Measurements from ENCODE around the gene EVA1C.

Gene EVA1C

DNA sequence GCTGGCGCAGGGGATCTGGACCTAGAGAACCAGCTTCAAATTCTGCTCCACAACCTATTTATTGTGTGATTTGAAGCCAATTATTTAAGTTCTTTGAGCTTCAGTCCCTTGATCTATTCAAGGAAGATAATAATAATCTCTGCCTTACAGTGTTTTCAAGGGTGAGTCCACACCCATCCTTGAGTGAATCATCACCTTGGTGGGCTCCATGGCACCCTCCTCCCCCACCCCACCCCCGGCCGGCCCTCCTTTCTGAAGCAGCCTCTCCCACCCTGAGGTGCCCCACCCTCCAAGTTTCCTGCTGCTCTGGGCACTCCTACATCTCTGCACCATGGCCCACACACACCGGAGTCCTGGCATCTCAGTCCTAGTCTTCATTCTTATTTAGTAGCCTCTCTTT lies 134.5 kb downstream of the EVA1C start:
- Histone ChIP-seq H3K9ac (ENCODE audit: insufficient read length, low read depth) (no peak overlapping the region), H3K9me3 (ENCODE audit: insufficient read depth, low read length) (no peaks in the 10 kb centered on the region), H3K4me3 (ENCODE audit: insufficient read length, low read depth) (no peak overlapping the region), H3K4me1 (ENCODE audit: insufficient read depth, insufficient read length) (no peaks in the 10 kb centered on the region), H3K27me3 (ENCODE audit: insufficient read depth, insufficient read length) (no peaks in the 10 kb centered on the region), H3K36me3 (ENCODE audit: insufficient read depth, insufficient read length, low read length) (no peaks in the 10 kb centered on the region)
- TF ChIP-seq SUZ12 (IDR thresholded peaks at IDR 0.05; ENCODE audit: extremely low read depth, insufficient read depth, insufficient read length) (no peak), YY1 (IDR thresholded peaks at IDR 0.05; ENCODE audit: insufficient read depth, insufficient read length) (no peak), ZNF274 (IDR thresholded peaks at IDR 0.05; ENCODE audit: low read depth, low read length) (no peak)
- DNase-seq (ENCODE audit: low read depth, low spot score): no peak

DNA sequence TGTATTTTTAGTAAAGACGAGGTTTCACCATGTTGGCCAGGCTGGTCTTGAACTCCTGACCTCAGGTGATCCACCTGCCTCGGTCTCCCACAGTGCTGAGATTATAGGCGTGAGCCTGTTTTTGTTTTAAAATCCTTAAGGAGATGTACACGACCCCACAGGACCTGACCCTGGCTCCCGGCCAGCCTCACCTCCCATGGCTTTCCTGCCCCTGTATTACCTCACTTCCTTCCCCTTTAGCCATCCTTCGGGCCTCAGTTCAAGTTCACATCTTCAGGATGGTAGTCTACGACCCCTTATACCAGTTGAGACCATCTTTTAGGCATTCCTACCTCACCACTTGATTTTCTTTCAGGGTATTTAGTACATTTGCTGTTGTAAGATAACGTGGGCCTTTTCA lies 136.5 kb downstream of the EVA1C start:
- TF ChIP-seq SUZ12 (IDR thresholded peaks at IDR 0.05; ENCODE audit: extremely low read depth, insufficient read depth, insufficient read length) (no peak), ZNF274 (IDR thresholded peaks at IDR 0.05; ENCODE audit: low read depth, low read length) (no peak), YY1 (IDR thresholded peaks at IDR 0.05; ENCODE audit: insufficient read depth, insufficient read length) (no peak)
- Histone ChIP-seq H3K9ac (ENCODE audit: insufficient read length, low read depth) (no peak overlapping the region), H3K4me3 (ENCODE audit: insufficient read length, low read depth) (no peak overlapping the region), H3K9me3 (ENCODE audit: insufficient read depth, low read length) (no peaks in the 10 kb centered on the region), H3K27me3 (ENCODE audit: insufficient read depth, insufficient read length) (no peaks in the 10 kb centered on the region), H3K36me3 (ENCODE audit: insufficient read depth, insufficient read length, low read length) (no peaks in the 10 kb centered on the region), H3K4me1 (ENCODE audit: insufficient read depth, insufficient read length) (no peaks in the 10 kb centered on the region)
- DNase-seq (ENCODE audit: low read depth, low spot score): no peak

DNA sequence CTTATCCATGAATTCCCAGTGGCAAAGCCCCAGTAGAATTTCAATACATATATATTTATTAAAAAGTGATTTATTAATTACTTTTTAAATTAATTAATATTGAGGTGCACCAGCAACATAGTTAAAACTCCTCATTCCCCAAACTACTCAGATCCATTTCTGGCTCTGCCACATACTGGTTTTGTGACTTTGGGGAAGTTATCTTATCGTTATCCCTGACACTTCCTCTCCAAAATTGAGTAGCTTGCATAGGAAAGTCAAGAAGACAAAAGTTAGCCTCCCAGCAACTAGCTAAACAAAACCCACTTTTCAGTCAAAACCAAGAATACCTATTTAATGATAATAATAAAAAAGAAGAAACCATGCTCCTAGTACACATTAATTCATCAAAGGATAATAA lies 136.9 kb downstream of the EVA1C start:
- TF ChIP-seq ZNF274 (IDR thresholded peaks at IDR 0.05; ENCODE audit: low read depth, low read length): no peak

DNA sequence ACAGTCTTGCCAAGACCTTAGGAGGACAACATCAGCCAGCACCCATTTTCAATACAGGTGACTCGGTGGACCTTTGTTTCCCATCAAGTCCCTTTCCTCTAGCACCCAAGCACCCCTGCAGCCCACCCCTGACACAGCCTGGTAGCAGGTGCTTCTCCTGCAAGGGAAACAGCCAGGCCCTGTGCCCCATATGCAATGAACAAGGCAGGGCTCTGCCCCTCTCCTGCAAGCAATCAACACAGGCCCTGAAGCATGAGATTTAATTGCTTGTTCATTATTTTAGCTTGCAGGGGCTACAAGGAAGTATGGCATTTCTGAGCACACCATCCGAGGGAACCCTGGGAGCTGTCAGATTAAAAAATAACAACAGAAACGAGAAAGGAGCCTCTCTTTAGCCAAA lies 137.4 kb downstream of the EVA1C start:
- DNase-seq (ENCODE audit: low read depth, low spot score): no peak
- Histone ChIP-seq H3K4me3 (ENCODE audit: insufficient read length, low read depth) (no peak overlapping the region), H3K9me3 (ENCODE audit: insufficient read depth, low read length) (no peaks in the 10 kb centered on the region), H3K9ac (ENCODE audit: insufficient read length, low read depth) (no peak overlapping the region), H3K27me3 (ENCODE audit: insufficient read depth, insufficient read length) (no peaks in the 10 kb centered on the region), H3K36me3 (ENCODE audit: insufficient read depth, insufficient read length, low read length) (no peaks in the 10 kb centered on the region), H3K4me1 (ENCODE audit: insufficient read depth, insufficient read length) (no peaks in the 10 kb centered on the region)
- no peak for TF ChIP-seq YY1 (IDR thresholded peaks at IDR 0.05; ENCODE audit: insufficient read depth, insufficient read length)
- no peak for TF ChIP-seq ZNF274 (IDR thresholded peaks at IDR 0.05; ENCODE audit: low read depth, low read length)
- TF ChIP-seq SUZ12 (IDR thresholded peaks at IDR 0.05; ENCODE audit: extremely low read depth, insufficient read depth, insufficient read length): no peak

More for the DNA sequence above, 136.9 kb downstream of the EVA1C start:
- no peaks in the 10 kb centered on the region for H3K4me1 ChIP-seq (ENCODE audit: insufficient read depth, insufficient read length)
- DNase-seq (ENCODE audit: low read depth, low spot score): no peak
- H3K9me3 ChIP-seq (ENCODE audit: insufficient read depth, low read length): no peaks in the 10 kb centered on the region
- no peak overlapping the region for H3K4me3 ChIP-seq (ENCODE audit: insufficient read length, low read depth)
- no peaks in the 10 kb centered on the region for H3K36me3 ChIP-seq (ENCODE audit: insufficient read depth, insufficient read length, low read length)
- H3K27me3 ChIP-seq (ENCODE audit: insufficient read depth, insufficient read length): no peaks in the 10 kb centered on the region
- H3K9ac ChIP-seq (ENCODE audit: insufficient read length, low read depth): no peak overlapping the region

DNA sequence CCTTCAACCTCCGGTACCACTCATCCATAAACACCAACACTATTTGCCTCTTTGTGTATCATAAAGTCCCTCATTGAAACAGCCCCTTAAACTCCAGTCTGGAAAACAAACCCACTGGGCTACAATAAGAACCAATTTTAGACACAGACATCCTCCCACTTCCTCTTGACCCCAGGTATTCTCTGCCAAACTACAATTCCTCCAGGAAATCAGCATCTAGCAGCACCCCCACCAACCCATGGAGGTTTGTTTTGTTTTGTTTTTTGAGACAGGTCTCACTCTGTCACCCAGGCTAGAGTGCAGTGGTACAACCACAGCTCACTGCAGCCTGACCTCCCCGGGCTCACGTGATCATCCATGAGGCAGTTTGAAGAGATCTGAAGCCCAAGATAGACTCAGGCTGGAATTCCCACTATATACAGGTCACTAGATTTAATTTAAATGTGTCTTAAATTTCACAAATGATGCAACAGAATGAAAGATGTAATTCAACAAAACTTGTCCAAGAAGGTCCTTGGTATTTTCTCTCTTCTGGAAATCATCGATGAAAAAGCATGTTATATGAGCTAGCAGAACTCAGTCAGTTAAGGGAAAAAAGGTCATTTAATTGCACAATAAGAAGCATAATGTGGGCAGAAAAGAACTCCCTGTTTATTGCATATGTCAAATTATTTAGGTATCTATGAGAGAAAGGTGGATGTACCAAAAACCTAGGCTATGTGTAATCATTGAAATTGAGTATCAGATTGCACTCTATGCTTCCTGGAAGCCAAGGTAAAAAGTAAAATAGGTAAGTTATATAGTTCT lies 142.5 kb downstream of the EVA1C start:
- H3K36me3 ChIP-seq (ENCODE audit: insufficient read depth, insufficient read length, low read length): no peaks in the 10 kb centered on the region
- H3K4me1 ChIP-seq (ENCODE audit: insufficient read depth, insufficient read length): no peaks in the 10 kb centered on the region
- no peaks in the 10 kb centered on the region for H3K27me3 ChIP-seq (ENCODE audit: insufficient read depth, insufficient read length)
- no peak overlapping the region for H3K9ac ChIP-seq (ENCODE audit: insufficient read length, low read depth)
- DNase-seq (ENCODE audit: low read depth, low spot score): no peak
- H3K4me3 ChIP-seq (ENCODE audit: insufficient read length, low read depth): no peak overlapping the region
- TF ChIP-seq ZNF274 (IDR thresholded peaks at IDR 0.05; ENCODE audit: low read depth, low read length) (no peak), YY1 (IDR thresholded peaks at IDR 0.05; ENCODE audit: insufficient read depth, insufficient read length) (no peak), SUZ12 (IDR thresholded peaks at IDR 0.05; ENCODE audit: extremely low read depth, insufficient read depth, insufficient read length) (no peak)
- no peaks in the 10 kb centered on the region for H3K9me3 ChIP-seq (ENCODE audit: insufficient read depth, low read length)

DNA sequence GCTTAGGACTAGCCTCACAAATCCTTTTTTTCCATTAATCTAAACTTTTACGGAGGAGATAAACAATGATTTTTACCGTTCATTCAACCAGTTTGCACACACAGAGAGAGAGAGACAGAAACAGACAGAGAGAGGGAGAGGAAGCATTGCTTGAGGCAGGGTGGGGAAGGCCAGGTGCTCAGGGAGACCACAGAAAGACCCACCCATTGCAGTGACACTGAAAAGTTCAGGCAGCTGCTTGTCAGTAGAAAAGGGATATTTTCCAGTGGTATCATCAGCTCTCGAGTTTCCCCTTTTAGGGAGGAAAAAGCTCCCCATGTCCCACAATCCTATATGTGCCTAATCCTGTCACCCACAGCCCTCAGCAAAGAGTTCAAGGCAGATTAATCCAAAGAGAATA lies 145.6 kb downstream of the EVA1C start:
- H3K9ac ChIP-seq (ENCODE audit: insufficient read length, low read depth): no peak overlapping the region
- no peak overlapping the region for H3K4me3 ChIP-seq (ENCODE audit: insufficient read length, low read depth)
- H3K27me3 ChIP-seq (ENCODE audit: insufficient read depth, insufficient read length): no peaks in the 10 kb centered on the region
- H3K4me1 ChIP-seq (ENCODE audit: insufficient read depth, insufficient read length): no peaks in the 10 kb centered on the region
- no peak for DNase-seq (ENCODE audit: low read depth, low spot score)
- H3K9me3 ChIP-seq (ENCODE audit: insufficient read depth, low read length): no peaks in the 10 kb centered on the region
- TF ChIP-seq ZNF274 (IDR thresholded peaks at IDR 0.05; ENCODE audit: low read depth, low read length) (no peak), YY1 (IDR thresholded peaks at IDR 0.05; ENCODE audit: insufficient read depth, insufficient read length) (no peak), SUZ12 (IDR thresholded peaks at IDR 0.05; ENCODE audit: extremely low read depth, insufficient read depth, insufficient read length) (no peak)
- H3K36me3 ChIP-seq (ENCODE audit: insufficient read depth, insufficient read length, low read length): no peaks in the 10 kb centered on the region

DNA sequence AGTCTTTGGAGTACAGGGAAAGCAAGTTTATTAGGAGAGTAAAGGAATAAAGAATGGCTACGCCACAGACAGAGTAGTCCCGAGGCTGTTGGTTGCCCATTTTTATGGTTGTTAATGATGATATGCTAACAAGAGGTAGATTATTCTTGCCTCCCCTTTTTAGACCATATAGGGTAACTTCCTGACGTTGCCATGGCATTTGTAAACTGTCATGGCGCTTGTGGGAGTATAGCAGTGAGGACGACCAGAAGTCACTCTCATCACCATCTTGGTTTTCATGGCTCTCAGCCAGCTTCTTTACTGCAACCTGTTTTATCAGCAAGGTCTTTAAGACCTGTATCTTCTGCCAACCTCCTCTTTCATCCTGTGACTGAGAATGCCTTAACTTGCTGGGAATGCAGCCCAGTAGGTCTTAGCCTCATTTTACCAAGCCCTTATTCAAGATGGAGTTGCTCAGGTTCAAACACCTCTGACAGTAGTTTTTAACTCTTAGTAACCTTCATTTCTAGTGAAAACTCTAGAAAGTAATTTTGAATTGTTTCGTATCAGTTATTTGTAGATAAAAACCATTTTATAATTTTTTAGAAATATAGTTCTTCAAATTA lies 146.6 kb downstream of the EVA1C start:
- DNase-seq (ENCODE audit: low read depth, low spot score): no peak
- H3K9me3 ChIP-seq (ENCODE audit: insufficient read depth, low read length): no peaks in the 10 kb centered on the region

More for the DNA sequence above, 146.6 kb downstream of the EVA1C start:
- H3K4me3 ChIP-seq (ENCODE audit: insufficient read length, low read depth): no peak overlapping the region
- H3K4me1 ChIP-seq (ENCODE audit: insufficient read depth, insufficient read length): no peaks in the 10 kb centered on the region
- H3K27me3 ChIP-seq (ENCODE audit: insufficient read depth, insufficient read length): no peaks in the 10 kb centered on the region
- TF ChIP-seq ZNF274 (IDR thresholded peaks at IDR 0.05; ENCODE audit: low read depth, low read length): no peak
- TF ChIP-seq SUZ12 (IDR thresholded peaks at IDR 0.05; ENCODE audit: extremely low read depth, insufficient read depth, insufficient read length): no peak
- TF ChIP-seq YY1 (IDR thresholded peaks at IDR 0.05; ENCODE audit: insufficient read depth, insufficient read length): no peak
- no peak overlapping the region for H3K9ac ChIP-seq (ENCODE audit: insufficient read length, low read depth)
- no peaks in the 10 kb centered on the region for H3K36me3 ChIP-seq (ENCODE audit: insufficient read depth, insufficient read length, low read length)
